ENCODE results near the gene LRRC7. TPM values are rescaled to one million over a fixed set of nuclear protein-coding genes. Genes with fewer than 3 reads are reported as not detected.

The LRRC7 gene
- polyA plus RNA-seq, 1 donor from 2014 or later: 141 TPM

DNA sequence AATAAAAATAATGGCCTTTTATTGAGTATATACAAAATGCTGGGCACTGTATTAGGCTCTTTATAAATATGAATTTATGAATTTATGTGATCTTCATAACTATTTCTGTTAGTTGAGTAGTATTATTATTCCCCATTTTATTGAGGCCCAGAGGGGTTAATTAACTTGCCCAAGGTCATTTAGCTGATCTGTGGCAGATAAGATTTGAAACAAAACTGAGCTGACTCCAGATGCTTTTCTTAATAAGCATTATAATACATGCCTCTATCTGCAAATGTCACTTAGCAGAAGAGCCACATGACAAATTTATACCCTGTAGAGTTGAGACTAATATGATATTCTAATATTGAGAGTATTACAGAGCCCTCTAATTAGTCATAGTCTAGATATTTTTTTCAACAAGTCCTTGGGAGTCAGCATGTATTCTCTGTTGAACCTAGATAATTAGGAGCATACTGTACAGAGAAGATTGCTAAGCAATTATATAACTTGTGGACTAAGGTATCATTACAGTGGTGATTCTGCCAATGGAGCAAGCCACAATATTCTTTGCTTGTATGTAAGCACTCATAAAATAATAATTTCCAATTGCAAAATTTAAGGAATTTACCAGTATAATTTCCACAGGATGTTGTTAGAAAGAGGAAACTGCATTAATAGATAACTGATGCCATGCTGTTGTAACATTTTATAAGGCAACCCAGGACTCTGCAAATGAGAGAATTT, 525.7 kb downstream of the LRRC7 start:
- H3K4me2 ChIP-seq (ENCODE audit: low read length): no peak overlapping the region
- no peaks in the 10 kb centered on the region for H3K9me3 ChIP-seq (ENCODE audit: low read length)
- H2AFZ ChIP-seq (ENCODE audit: low read depth, low read length): no peak overlapping the region
- H3K4me3 ChIP-seq (ENCODE audit: low read length): no peak overlapping the region
- no peaks in the 10 kb centered on the region for H4K20me1 ChIP-seq (ENCODE audit: insufficient read depth)
- no peak overlapping the region for H3K9ac ChIP-seq (ENCODE audit: low read length)
- H3K27me3 ChIP-seq (ENCODE audit: insufficient read depth, low read depth, low read length): no peaks in the 10 kb centered on the region
- H3F3A ChIP-seq (ENCODE audit: insufficient read depth, low read length, poor library complexity, severe bottlenecking): no peaks in the 10 kb centered on the region
- no peak overlapping the region for H3K27ac ChIP-seq (ENCODE audit: low read length)
- no peak for TF ChIP-seq RAD21 (conservative IDR thresholded peaks at IDR 0.05)
- TF ChIP-seq SMC3 (conservative IDR thresholded peaks at IDR 0.05; ENCODE audit: poor library complexity): no peak
- no peak for TF ChIP-seq EZH2 (IDR thresholded peaks at IDR 0.05; ENCODE audit: borderline replicate concordance, insufficient read depth, low read length, poor library complexity, severe bottlenecking)
- no peak for TF ChIP-seq MXI1 (conservative IDR thresholded peaks at IDR 0.05; ENCODE audit: poor library complexity, severe bottlenecking)
- no peak for TF ChIP-seq POLR2AphosphoS5 (IDR thresholded peaks at IDR 0.05)
- no peak for TF ChIP-seq TAF1 (IDR thresholded peaks at IDR 0.05; ENCODE audit: low read depth)
- TF ChIP-seq, protein P1, sequence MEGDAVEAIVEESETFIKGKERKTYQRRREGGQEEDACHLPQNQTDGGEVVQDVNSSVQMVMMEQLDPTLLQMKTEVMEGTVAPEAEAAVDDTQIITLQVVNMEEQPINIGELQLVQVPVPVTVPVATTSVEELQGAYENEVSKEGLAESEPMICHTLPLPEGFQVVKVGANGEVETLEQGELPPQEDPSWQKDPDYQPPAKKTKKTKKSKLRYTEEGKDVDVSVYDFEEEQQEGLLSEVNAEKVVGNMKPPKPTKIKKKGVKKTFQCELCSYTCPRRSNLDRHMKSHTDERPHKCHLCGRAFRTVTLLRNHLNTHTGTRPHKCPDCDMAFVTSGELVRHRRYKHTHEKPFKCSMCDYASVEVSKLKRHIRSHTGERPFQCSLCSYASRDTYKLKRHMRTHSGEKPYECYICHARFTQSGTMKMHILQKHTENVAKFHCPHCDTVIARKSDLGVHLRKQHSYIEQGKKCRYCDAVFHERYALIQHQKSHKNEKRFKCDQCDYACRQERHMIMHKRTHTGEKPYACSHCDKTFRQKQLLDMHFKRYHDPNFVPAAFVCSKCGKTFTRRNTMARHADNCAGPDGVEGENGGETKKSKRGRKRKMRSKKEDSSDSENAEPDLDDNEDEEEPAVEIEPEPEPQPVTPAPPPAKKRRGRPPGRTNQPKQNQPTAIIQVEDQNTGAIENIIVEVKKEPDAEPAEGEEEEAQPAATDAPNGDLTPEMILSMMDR (IDR thresholded peaks at IDR 0.05; ENCODE audit: poor library complexity, severe bottlenecking): no peak
- TF ChIP-seq, protein P2, sequence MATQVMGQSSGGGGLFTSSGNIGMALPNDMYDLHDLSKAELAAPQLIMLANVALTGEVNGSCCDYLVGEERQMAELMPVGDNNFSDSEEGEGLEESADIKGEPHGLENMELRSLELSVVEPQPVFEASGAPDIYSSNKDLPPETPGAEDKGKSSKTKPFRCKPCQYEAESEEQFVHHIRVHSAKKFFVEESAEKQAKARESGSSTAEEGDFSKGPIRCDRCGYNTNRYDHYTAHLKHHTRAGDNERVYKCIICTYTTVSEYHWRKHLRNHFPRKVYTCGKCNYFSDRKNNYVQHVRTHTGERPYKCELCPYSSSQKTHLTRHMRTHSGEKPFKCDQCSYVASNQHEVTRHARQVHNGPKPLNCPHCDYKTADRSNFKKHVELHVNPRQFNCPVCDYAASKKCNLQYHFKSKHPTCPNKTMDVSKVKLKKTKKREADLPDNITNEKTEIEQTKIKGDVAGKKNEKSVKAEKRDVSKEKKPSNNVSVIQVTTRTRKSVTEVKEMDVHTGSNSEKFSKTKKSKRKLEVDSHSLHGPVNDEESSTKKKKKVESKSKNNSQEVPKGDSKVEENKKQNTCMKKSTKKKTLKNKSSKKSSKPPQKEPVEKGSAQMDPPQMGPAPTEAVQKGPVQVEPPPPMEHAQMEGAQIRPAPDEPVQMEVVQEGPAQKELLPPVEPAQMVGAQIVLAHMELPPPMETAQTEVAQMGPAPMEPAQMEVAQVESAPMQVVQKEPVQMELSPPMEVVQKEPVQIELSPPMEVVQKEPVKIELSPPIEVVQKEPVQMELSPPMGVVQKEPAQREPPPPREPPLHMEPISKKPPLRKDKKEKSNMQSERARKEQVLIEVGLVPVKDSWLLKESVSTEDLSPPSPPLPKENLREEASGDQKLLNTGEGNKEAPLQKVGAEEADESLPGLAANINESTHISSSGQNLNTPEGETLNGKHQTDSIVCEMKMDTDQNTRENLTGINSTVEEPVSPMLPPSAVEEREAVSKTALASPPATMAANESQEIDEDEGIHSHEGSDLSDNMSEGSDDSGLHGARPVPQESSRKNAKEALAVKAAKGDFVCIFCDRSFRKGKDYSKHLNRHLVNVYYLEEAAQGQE (IDR thresholded peaks at IDR 0.05; ENCODE audit: borderline replicate concordance): no peak
- no peak for TF ChIP-seq EP300 (conservative IDR thresholded peaks at IDR 0.05; ENCODE audit: poor library complexity, severe bottlenecking)
- no peaks in the 10 kb centered on the region for H3K79me2 ChIP-seq (replicated peaks; ENCODE audit: insufficient read depth, low read length)
- H3K36me3 ChIP-seq (ENCODE audit: insufficient read depth, low read length): peaks cover 7% of the 10 kb centered on the region
- H3K9me2 ChIP-seq (ENCODE audit: insufficient read depth, low read length): no peaks in the 10 kb centered on the region

DNA sequence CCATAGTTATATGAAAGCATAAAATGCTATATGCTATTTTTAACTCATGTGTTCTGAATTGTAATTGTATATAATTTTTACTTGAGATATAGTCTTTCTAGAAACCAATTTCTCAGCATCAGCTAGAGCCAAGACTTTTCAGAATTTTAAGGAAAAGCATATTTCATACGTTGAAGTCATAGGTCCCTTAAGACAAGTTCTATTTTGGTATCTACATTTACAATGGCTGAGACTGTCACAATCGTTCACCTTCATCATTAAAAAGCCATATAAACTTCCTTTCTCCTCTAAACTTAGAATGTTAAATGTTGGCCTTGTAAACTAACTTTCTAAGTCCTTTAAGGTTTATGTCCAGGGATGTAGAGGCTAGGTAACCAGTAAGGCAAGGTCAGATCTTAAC, 533.5 kb downstream of the LRRC7 start:
- Histone ChIP-seq H3F3A (ENCODE audit: insufficient read depth, low read length, poor library complexity, severe bottlenecking) (no peaks in the 10 kb centered on the region), H2AFZ (ENCODE audit: low read depth, low read length) (no peak overlapping the region), H3K4me2 (ENCODE audit: low read length) (no peak overlapping the region), H3K4me3 (ENCODE audit: low read length) (no peak overlapping the region), H3K9me3 (ENCODE audit: low read length) (no peaks in the 10 kb centered on the region), H3K27me3 (ENCODE audit: insufficient read depth, low read depth, low read length) (no peaks in the 10 kb centered on the region), H3K9me2 (ENCODE audit: insufficient read depth, low read length) (no peaks in the 10 kb centered on the region), H3K79me2 (replicated peaks; ENCODE audit: insufficient read depth, low read length) (no peaks in the 10 kb centered on the region), H3K36me3 (ENCODE audit: insufficient read depth, low read length) (no peaks in the 10 kb centered on the region), H4K20me1 (ENCODE audit: insufficient read depth) (no peaks in the 10 kb centered on the region), H3K9ac (ENCODE audit: low read length) (no peak overlapping the region), H3K27ac (ENCODE audit: low read length) (no peak overlapping the region)
- TF ChIP-seq SMC3 (conservative IDR thresholded peaks at IDR 0.05; ENCODE audit: poor library complexity): no peak
- TF ChIP-seq, protein P2 (IDR thresholded peaks at IDR 0.05; ENCODE audit: borderline replicate concordance): no peak
- TF ChIP-seq POLR2AphosphoS5 (IDR thresholded peaks at IDR 0.05): no peak

Measured in neural cell (in vitro differentiated cells).